EH (cell line): Measurements from ENCODE around the gene STAT1.
"Not testable (repeated sequence)": the region's sequence is repeated elsewhere in the genome, so short reads cannot be mapped to it uniquely, and the experiment has no call there.

Source experiments
- DNase-seq: peaks from one replicate; pipeline ENCODE4 v3.0.0-alpha.2; 2015; ENCODE audit warnings: low read depth

The STAT1 gene

DNA sequence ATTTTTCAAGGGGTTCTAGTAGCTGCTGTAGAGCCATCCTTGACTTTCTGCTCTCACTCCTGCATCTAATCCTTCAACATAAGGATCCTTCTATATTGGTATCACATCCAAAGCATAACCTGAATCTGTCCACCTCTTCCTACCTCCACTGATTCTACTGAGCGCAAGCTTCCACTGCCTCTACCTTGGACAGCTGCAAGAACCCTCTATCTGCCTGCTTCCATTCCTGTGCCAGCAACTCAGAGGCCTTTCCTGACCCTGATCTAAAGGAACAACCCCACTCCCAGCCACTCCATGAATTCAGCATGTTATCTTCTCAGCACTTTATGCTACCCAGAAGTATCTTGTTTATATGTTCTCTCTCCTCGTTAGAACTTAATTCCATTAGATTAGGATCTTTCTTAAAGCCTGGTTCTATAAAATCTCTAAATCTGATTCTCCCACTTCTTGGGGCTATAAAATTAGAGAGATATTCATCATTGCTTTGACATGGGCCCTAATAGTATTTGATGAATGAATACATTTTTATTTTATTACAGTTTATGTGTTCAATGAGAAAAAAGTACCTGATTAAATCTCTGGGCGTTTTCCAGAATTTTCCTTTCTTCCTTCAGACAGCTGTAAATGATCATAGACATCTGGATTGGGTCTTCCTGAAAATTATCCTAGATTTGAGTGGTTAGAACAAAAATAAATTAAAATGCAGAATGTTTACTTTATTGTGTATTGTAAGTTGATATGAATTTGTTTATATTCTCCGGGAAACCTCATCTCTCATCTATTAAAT, 6.8 kb downstream of the STAT1 start:
- DNase-seq = no peak

DNA sequence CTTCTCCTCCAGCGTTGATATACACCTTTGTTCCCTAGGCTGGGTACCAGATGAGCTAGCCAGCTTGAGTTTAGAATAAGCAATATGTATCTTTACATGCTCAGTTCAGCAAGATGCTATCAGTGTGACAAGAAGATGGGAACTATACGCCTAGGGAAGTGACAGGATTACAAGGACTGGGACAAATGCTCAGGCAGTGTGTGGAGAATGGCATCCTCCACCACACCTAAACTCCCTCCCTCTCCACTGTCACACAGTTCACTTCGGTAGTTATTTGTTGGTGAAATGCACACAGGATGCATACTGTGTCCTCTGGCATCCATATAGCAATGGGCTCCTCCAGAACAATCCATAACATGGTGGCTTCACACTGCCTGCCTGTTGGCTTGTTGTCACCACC, 7.7 kb downstream of the STAT1 start:
- DNase-seq = no peak

GRCh38 chr2:191003405-191004309, 10.3 kb downstream of the STAT1 start:
- no peak for DNase-seq

GRCh38 chr2:191001624-191002023, 12.3 kb downstream of the STAT1 start:
- DNase-seq = no peak

- DNase-seq = no peak
Measured at GRCh38 chr2:191001032-191001431, 12.9 kb downstream of the STAT1 start.

DNA sequence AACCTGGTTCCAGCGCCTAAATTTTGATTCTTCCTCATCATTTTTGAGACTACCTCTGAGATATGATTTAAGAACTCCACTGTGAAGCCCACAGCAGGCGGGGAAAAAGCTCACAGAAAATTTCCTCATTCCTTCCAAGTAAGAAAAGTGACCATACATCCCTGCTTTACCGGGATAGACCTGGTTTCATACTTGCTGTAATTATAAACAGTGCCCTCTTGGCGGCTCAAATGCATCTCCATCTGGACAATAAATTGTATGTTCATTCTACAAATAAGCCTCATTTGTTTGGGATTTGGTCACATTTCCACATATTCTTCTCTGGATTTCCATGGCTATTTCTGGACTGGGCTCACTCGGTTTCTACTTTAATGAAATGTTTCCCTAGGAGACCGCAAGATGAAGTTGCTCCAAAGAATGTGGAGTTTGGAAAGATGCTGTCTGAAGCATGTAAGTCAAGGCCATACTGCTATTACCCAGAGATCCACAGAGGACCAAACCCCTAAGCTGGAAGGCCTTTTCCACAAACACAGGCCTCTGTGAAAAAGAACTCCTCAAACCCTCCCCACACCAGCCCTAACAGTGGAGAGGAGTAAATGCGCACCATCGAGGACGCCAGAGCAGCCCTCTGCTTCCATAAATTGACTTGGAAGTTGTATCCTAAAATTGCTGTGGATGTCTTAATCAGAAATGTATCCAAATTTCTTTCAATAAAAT, 13.9 kb downstream of the STAT1 start:
- DNase-seq = peak; percentile 53

- DNase-seq = no peak
Measured at GRCh38 chr2:190999058-190999457, 14.9 kb downstream of the STAT1 start.

- DNase-seq = no peak
Measured at GRCh38 chr2:190997526-190998113, 16.4 kb downstream of the STAT1 start.

DNA sequence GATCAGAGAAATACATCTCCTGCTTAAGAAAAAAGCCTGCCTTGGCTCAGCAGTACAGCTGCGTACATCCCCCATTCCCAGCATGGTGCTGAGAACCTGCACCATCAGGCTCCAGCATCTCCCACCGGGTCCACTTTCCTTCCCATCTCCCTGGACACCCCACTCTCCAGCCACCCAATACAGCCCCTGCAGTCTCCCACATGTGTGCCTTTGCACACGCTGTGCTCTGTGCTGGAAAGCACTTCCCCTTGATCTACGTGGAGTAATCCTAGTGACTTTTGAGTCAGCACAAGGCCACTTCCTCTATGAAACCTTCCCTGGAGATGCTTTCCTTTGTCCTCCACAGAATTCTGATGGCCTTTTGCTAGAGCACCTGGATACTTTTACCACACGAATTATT, 17.0 kb downstream of the STAT1 start:
- no peak for DNase-seq

DNA sequence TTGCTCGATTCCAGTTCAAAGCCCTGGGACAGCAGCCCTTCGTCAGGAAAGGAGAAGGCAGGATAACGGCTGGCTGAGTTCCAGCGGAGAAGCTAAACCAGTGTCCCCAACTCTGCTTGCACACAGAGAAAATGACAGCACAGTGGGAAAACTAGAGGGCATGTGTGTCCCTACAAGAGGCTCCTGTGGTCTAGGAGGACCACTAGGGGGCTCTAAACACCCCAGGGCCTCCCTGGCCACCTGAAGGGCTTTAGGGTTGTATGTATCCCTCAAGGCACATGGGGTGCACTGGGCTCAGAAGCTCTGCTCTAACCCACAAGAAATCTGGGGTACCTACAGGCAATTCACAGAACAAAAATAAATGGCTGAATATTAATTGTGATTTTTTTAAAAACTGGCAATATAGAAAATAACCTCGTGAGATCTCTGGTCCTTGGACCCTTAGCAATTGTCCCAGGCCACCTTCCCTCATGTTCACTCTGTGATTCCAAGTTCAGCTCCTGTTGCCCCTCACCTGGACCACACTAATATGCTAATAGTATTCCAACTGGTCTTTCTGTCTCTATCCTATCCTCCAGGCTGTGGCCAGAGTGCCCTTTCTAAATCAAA, 17.5 kb downstream of the STAT1 start:
- DNase-seq = peak; percentile 56

DNA sequence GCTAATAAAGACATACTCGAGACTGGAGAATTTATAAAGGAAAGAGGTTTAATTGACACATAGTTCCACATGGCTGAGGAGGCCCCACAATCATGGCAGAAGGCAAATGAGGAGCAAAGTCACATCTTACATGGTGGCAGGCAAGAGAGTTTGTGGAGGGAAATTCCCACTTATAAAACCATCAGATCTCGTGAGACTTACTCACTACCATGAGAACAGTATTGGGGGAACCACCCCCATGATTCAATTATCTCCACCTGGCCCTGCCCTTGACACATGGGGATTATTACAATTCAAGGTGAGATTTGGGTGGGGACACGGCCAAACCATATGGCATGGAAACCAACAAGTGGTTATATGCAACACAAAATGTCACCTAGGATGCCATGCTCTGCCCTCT, 18.7 kb downstream of the STAT1 start:
- DNase-seq = not testable (repeated sequence)

DNA sequence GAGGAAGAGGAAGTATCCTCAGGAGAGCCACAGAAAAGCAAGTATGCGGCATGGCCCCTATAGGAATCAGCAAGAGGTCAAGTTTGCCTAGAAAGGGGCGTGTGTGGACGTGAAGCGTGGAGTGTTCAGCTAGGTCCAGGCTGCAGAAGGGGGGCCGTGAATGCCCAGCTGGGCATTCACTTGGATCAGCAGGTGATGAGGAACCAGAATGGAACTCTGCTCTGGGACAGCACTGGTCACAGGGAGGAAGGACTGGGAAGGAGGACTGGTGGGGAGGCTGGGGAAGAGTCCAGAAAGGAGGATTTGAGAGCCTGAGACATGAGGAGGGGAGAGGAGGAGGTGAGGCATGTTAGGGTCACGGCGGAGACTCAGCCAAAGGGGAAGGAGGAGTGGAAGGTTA, 19.8 kb downstream of the STAT1 start:
- DNase-seq = no peak

DNA sequence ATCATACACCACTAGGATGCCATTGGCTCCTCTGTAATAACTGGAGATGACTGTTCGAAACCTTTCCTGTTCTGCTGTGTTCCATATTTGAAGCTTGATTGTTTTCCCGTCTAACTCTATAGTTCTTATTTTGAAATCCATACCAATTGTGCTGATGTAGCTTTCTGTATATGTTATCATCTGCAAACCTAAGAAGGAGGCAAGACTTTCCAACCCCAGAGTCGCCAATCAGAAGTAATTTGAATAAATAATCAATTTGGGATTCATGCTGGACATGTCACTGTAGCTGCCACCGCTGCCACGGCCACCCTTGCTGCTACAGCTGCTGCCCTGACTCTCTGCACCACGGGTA, 20.7 kb downstream of the STAT1 start:
- no peak for DNase-seq

DNA sequence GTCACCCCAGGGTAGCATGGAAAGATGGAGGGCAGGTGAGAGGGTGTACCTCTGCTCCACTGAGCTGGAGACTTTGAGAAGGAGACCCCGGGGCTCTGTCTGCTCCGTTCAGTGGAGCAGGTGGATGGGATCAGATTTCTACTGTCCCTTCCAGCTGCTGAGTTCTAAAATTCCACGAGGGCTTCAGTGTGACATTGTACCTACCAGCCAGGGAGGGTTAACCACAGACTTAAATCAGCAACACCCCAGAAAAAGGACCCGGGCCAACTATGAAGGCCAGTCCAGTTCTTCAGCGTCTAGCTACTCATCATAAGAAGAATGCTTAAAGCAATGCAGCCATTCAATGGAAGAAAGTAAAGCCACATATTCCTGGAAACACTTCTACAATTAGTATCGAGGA, 23.8 kb downstream of the STAT1 start:
- DNase-seq = no peak

DNA sequence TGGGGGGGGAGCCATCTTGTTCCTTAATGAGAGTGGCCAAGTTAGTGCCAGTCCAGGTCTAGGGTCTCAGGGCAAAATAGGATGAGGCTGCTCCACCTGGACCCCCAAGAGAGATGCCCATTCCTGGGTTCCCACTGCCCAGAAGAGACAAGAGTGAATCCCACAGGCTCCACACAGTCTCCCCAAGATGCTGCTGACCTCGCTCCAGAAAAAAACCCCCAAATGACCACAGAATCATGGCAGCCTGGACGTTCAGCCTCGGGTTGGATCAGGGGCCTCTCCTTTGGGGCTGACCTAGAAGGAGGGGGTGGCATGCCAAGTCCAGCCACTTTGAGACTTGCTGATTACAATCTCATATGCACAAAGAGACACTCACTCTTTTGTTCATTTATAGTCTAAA, 25.1 kb downstream of the STAT1 start:
- no peak for DNase-seq

DNA sequence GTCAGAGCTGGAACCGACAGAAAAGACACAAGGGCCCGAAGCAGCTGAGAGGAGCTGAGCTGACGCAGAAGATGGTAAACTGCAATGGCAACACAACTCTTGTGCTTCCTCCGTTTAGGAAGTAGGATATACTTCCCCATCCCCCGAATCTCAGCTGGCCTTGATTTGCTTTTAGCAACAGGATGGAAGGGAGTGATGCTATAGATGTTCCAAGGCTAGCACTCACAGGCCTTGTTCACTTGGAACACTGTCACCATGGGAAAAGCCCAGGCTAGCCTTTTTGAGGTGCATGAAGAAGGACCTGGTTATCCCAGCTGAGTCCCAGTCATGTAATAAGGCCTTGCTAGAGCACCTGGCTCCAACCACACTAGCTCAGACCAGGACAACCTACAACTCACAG, 26.0 kb downstream of the STAT1 start:
- DNase-seq = no peak

- DNase-seq = no peak
Measured at GRCh38 chr2:190987116-190987515, 26.9 kb downstream of the STAT1 start.

DNA sequence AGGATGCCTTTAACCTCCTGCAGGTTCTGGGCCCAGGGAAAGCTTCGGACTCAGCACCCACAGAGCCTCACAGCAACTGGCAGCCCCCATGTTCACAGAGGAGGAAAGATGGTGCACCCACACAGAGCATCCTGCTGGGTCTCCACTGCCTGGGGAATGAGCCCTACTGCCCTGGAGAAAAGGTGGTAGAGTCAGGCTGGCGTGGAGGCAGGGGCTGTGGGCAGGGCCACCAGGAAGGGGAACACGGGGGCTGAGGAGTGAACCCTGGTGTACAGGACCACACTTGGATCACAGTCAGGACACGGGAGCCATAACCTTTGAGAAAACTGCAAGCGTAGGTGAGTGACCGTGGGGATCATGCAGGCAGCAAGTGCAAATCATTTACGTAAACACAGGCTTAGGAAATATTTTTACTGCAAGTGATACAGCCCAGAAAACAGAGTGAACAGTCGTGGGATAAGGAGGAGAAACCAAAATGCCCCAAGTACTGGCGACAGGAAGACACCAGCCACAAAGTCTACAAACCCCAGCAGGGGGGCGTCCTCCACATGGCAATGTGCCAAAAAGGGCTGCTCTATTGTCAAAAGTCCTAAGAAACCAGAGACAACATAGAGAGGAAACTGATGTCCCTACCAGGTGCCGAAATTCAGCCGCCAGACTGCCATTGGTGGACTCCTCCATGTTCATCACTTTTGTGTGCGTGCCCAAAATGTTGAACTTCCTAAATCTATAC, 27.6 kb downstream of the STAT1 start:
- no peak for DNase-seq

GRCh38 chr2:190984595-190984994, 29.4 kb downstream of the STAT1 start:
- peak; percentile 53 for DNase-seq

- DNase-seq = no peak
Measured at GRCh38 chr2:190982262-190983034, 31.5 kb downstream of the STAT1 start.
